OCI-M2 (cell line): ENCODE data around the gene PADI1.

Source experiments
- DNase-seq: peaks from one replicate; lab custom pipeline; 2025; ENCODE audit not compliant: unreplicated experiment; lab: John Stamatoyannopoulos, UW

Gene PADI1, protein sequence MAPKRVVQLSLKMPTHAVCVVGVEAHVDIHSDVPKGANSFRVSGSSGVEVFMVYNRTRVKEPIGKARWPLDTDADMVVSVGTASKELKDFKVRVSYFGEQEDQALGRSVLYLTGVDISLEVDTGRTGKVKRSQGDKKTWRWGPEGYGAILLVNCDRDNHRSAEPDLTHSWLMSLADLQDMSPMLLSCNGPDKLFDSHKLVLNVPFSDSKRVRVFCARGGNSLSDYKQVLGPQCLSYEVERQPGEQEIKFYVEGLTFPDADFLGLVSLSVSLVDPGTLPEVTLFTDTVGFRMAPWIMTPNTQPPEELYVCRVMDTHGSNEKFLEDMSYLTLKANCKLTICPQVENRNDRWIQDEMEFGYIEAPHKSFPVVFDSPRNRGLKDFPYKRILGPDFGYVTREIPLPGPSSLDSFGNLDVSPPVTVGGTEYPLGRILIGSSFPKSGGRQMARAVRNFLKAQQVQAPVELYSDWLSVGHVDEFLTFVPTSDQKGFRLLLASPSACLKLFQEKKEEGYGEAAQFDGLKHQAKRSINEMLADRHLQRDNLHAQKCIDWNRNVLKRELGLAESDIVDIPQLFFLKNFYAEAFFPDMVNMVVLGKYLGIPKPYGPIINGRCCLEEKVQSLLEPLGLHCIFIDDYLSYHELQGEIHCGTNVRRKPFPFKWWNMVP

DNA sequence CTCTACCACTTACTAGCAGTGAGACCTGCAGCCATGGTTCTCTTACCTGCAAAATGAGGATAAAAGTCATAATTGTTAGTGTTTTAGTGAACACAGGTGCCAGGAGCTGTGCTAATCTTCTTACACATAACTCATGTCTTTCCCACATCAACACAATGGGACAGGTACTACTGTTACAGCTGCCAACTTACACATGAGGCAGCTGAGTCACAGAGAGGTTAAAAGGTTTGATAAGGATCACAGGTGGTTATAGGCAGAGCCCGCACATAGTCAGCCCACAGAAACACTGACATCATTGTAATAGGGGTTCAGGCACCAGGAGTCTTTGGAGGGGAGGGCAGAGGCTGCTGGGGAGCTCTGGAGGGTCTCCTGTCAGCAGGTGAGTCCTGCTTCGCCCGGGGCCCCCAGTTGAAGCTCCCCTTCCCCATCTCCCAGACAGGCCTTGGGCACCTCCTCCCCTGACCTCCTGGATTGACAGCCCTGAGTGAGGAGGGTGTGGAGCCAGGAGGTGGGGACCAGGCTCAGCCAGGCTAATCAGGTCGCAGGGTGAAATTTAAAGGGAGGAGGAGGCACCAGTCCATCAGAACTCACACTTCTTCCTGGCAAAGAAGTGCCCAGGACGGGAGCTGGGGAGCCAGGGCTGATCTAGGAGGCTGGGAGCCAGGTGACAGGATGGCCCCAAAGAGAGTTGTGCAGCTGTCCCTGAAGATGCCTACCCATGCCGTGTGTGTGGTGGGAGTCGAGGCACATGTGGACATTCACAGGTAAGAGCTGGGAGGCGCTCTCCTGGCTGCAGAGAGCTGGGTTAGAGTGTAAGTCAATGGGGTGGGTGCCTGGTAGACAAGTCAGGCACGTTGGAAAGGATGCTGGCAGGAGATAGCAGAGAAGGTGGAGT is at the start of gene PADI1:
TSS of gene PADI1 (plus strand) at position 583 of the 895 bp plus-strand sequence. CDS start at position 673, 90 bp downstream.
- no peak for DNase-seq

DNA sequence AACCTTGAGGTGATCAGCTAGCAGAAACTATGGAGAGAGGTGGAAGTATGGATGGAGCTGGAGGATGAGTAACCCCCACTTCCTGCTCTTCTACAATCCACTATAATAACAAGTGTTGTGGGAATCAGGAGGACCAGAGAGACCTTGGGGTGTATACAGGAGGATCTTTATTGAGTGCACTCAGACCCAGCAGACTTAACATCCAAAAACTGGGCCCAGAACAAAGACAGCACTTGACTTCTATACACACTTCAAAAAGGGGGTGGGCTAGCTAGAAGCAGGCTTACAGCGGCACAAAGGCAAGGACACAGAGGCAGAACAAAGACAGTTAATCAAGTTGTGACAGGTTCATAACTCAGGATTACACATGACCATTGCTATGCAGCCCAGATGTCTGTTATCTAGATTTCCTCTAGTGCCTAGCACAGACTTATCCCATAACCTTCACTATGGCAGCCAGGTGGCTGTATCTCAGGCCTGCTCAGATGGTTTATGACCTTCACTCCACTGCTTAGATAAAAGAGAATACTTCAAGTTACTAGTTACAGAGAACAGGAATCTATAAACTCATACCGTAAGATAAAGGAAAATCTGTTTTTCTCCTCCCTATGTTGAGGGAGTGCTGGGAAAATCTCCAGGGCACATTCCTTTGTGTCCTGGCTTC is 49.5 kb upstream of the PADI1 start:
- no peak for DNase-seq

GRCh38 chr1:17156108-17156507 is 48.8 kb upstream of the PADI1 start:
- DNase-seq, result no peak

DNA sequence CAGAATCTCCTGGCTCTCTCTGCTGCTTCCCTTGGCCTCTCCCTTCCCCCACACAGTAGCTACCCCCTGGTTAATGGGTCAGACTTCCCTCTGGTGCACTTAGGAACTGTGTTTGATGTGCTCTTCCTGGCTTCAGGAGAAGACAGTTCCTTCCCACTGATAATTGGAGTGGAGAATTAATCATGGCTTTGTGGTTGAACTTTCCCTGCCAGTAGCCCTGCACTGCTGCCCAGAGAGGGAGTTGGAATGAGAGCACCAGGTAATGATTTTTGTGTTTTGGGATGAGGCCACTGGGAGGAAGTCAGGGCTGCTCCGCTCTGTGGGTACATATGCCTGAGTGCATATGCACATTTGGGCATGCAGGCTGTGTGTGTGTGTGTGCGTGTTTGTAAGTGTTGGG is 46.0 kb upstream of the PADI1 start:
- DNase-seq, result no peak

DNA sequence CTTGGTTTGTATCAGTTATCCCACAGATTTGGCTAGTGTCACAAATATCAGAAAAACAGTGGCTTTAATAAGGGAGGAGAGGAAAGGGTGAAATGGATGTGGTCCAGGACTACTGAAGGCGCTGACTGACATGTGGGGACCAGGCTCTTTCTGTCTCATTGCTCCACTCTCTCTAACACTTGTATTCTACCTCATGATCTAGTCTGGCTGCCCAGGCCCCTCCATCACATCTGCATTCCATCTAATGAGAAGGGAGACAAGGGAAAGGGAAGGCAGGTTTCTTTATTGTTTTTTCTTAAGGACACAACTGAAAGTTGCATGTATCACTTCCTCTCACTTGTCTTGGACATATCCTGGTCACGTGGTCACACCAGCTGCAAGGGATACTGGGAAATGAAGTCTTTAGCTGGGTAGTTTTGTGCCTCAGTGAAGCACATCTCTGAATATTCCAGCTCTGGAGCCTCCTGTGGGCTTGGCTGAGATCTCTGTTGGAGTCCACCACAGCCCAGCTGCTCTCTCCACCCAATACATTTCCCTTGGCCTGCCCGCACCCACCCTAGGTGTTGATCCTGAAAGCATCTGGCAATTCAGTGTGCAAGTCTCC is 43.7 kb upstream of the PADI1 start:
- no peak for DNase-seq

DNA sequence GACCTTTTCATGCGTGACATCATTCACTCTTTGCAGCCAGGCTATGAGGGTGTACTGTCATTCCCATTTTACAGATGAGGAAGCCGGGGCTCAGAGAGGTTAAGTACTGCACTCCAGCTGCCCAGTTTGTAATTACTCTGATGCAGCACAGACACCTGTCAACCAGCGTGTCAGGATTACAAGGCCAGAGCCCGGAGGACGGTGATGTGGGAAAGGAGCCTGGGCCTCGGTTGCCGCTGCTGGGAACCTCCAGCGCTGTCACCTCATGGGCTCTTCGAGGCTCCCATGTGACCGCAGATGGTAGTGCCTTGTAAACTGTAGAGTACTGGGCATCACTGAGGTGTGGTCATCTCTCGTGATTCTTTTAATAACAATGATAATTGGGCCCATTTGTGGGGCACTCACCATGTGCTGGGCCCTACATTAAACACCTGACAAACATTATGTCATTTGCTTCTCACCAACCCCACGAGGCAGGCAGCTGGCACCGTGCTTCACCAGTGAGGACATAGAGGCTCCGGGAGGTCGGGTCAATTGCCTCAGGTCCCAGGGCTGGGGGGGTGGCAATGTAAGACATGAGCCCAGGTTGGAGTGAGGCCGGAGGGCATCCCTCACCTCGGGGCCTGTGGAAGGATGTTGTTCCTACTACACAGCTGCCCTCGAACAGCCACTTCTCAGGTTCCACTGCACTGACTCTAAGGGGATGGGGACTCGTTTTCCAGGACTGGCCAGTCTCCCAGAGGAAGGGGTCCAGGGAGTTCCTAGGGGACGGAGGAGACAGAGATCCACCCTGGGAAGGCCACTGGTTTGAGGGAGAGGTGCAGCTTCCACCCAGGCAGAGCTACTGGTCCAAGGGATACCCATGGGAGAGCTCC is 42.8 kb upstream of the PADI1 start:
- no peak for DNase-seq

DNA sequence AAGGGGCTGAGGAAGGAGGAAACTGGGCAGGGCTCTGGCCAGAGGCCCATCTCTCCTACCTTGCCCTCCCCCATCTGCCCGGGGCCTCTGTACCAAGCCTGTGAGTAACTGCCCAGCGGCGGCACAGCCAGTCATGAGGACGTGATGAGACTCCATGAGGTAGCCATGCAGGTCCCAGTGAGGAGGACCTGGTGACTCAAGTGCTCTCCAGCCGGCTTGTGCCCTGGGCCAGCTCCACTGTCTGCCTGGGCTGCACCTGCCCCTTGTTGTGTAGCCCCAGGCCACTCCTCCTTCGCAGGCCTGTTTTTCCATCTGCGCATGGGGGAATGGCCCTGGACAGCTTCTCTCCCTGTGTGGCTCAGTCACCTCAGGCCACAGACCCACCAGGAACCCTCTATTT is 42.0 kb upstream of the PADI1 start:
- no peak for DNase-seq

GRCh38 chr1:17163371-17163770 is 41.6 kb upstream of the PADI1 start:
- no peak for DNase-seq

DNA sequence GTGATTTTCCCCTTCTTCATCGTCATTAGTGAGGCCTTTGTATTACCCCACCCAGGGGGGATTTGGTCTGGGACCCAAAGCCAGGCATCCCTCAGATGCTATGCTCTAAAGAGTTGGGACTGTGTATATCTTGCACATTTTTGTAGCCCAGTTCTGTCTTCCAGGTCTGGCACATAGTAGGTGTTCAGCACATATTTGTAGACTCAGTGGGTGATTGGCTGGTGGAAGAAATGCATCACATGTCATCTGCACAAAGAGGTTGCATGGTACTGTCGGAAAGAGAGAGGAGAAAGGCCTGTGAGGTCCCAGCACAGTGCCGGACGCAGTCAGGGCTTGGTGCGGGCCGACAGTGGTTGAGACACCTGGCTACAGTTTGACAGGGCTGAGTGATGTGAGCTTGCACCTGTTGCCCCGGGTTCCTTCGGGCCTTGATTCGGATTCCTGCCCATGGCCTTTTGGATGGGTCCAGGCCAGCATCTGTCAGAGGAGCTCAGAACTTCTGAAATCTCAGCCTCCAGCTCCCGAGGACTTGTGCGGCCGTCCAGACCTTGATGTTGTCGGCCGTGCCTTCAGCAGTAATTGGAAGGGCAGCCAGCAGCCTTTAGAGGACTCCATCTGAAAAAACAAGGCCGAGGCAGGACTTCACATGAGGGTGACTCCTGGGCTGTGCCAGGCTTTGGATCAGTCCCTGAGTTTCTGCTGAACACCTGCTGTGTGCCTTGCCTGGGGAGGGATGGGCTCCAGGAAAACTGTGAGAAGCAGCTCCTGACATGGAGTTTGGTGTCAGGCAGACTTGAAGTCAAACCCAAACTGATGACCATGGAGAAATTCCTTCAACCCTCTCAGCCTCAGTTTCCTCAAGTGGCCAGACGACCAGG is 40.9 kb upstream of the PADI1 start:
- DNase-seq, result no peak

GRCh38 chr1:17165823-17166222 is 39.1 kb upstream of the PADI1 start:
- no peak for DNase-seq

DNA sequence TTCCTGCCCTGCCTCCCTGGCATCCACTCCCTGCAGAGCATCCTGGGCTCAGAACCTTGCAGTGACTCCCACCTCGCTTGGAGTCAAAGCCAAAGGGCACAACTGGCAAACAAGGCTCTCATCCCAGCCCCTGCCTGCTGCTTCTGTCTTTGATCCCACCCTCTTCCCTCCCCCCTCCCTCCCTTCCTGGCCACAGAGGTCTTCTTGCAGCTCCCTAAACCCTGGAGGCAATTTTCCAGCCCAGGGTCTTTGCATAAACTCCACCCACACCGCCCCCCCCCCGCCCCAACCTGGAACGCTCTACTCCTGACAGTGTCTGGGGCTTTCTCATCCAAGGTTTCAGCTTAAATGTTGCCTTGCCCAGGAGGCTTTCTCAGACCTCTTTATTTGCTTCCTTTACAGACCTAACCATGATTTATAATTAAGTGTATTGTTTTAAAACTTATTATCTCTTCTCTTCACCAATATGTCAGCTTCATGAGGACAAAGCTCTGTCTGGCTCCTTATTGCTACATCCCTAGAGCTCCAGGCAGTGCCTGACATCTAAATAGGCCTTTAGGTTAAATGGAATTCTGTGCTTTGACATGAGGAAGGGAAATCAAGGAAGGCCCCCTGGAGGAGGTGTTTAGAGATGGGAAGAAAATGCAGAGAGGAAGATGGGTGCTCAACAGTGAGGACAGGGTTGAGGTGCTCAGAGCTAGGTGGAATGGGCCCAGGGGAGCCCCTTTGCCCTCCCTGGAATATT is 37.7 kb upstream of the PADI1 start:
- no peak for DNase-seq

GRCh38 chr1:17167786-17168090 is 37.2 kb upstream of the PADI1 start:
- DNase-seq, result no peak

- no peak for DNase-seq
Observed at GRCh38 chr1:17168091-17168876, 36.6 kb upstream of the PADI1 start.

GRCh38 chr1:17170571-17170970 is 34.4 kb upstream of the PADI1 start:
- DNase-seq, result no peak

DNA sequence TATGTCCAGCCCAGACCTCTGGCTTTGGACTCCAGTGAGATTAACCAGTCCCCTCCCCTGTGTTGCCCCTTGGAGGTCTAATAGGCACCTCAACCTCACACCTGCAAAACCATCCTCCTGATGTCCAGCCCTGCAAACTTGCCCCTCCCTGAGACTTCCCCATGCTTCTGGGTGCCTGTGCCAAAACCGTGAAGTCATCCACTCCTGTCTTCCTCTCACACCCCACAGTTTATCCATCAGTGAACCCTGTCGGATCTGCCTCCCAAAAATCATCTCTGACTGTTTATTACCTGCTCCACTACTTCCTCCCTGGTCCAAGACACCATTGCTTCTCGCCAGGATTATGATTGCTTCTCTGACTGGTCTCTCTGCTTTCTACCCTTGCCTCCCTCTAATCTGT is 31.7 kb upstream of the PADI1 start:
- no peak for DNase-seq

- DNase-seq, result no peak
Observed at GRCh38 chr1:17176306-17177061, 28.4 kb upstream of the PADI1 start.

- no peak for DNase-seq
Observed at GRCh38 chr1:17177651-17178050, 27.3 kb upstream of the PADI1 start.
